Neuronal stem cell (in vitro differentiated cells): ENCODE data around the gene GRIP2.
A peak's percentile ranks its signal among the peaks of the same experiment; 100 is the strongest.

Experiments
- DNase-seq: peaks from one replicate; pipeline ENCODE4 v3.0.0-alpha.2; 2013; ENCODE audit warnings: low spot score
- H2AFZ ChIP-seq: one replicate; pipeline ENCODE4 v1.6.1; 2013; ENCODE audit warnings: mild to moderate bottlenecking, low read length, inconsistent platforms
- H2AK5ac ChIP-seq: 2 replicates; pipeline ENCODE4 v1.6.1; 2013; ENCODE audit warnings: low read depth, mild to moderate bottlenecking, inconsistent platforms, low read length, moderate library complexity, mixed read lengths
- H2BK120ac ChIP-seq: 2 replicates; pipeline ENCODE4 v1.6.1; 2013; ENCODE audit warnings: low read depth, mild to moderate bottlenecking, inconsistent platforms, low read length, moderate library complexity, mixed read lengths
- H2BK12ac ChIP-seq: one replicate; pipeline ENCODE4 v1.6.1; 2013; ENCODE audit warnings: low read length, inconsistent platforms
- H2BK15ac ChIP-seq: 2 replicates; pipeline ENCODE4 v1.6.1; 2013; ENCODE audit warnings: mild to moderate bottlenecking, low read length, inconsistent platforms, mixed read lengths
- H2BK5ac ChIP-seq: one replicate; pipeline ENCODE4 v1.6.1; 2013; ENCODE audit warnings: inconsistent platforms, mild to moderate bottlenecking, low read length, moderate library complexity
- H3K14ac ChIP-seq: one replicate; pipeline ENCODE4 v1.6.1; 2013; ENCODE audit warnings: low read length, inconsistent platforms
- H3K18ac ChIP-seq: 2 replicates; pipeline ENCODE4 v1.6.1; 2013; ENCODE audit warnings: low read length, inconsistent platforms
- H3K23ac ChIP-seq: 2 replicates; pipeline ENCODE4 v1.6.1; 2013; ENCODE audit warnings: low read depth, mild to moderate bottlenecking, mixed read lengths, low read length, inconsistent platforms; ENCODE audit not compliant: poor library complexity
- H3K27ac ChIP-seq: replicated peaks from 3 replicates; pipeline ENCODE4 v1.5.1; 2013; ENCODE audit warnings: low read length, inconsistent platforms
- H3K27me3 ChIP-seq, 3 experiments: 2 replicates each; pipeline ENCODE4 v1.6.1; 2013; ENCODE audit warnings: low read length in 3 of 3, mild to moderate bottlenecking in 2 of 3, inconsistent platforms in 1 of 3, low read depth in 1 of 3, mixed read lengths in 1 of 3, moderate library complexity in 1 of 3; ENCODE audit not compliant: control insufficient read depth in 3 of 3, insufficient read depth in 3 of 3
- H3K36me3 ChIP-seq, 2 donors: replicated peaks in 1 of 2; 2 replicates each; pipeline ENCODE4 v1.6.1; 2013; ENCODE audit warnings: low read length in 2 of 2; ENCODE audit not compliant: control insufficient read depth in 2 of 2, insufficient read depth in 2 of 2
- H3K4ac ChIP-seq: 2 replicates; pipeline ENCODE4 v1.6.1; 2013; ENCODE audit warnings: inconsistent platforms, mild to moderate bottlenecking, low read length, moderate library complexity
- H3K4me1 ChIP-seq, 2 donors: 1 replicate in 1 of 2; 2 replicates in 1 of 2; pipeline ENCODE4 v1.6.1; 2013; ENCODE audit warnings: low read length in 2 of 2, low read depth in 1 of 2; ENCODE audit not compliant: control insufficient read depth in 2 of 2, insufficient read depth in 1 of 2
- H3K4me2 ChIP-seq: one replicate; pipeline ENCODE4 v1.6.1; 2013; ENCODE audit warnings: mild to moderate bottlenecking, low read length, inconsistent platforms; ENCODE audit not compliant: insufficient read depth, poor library complexity, severe bottlenecking
- H3K4me3 ChIP-seq, 2 donors: 2 replicates each; pipeline ENCODE4 v1.5.1; 2013; ENCODE audit warnings: low read length in 2 of 2, mild to moderate bottlenecking in 2 of 2, inconsistent platforms in 1 of 2, moderate library complexity in 1 of 2
- H3K79me1 ChIP-seq: one replicate; pipeline ENCODE4 v1.6.1; 2013; ENCODE audit warnings: low read depth, mild to moderate bottlenecking, inconsistent platforms, low read length, moderate library complexity
- H3K9ac ChIP-seq: one replicate; pipeline ENCODE4 v1.6.1; 2013; ENCODE audit warnings: mild to moderate bottlenecking, low read depth, low read length, inconsistent platforms; ENCODE audit not compliant: poor library complexity
- H3K9me3 ChIP-seq, 2 donors: replicated peaks in 1 of 2; 2 replicates each; pipeline versions ENCODE3 to v1.6.1; 2013; ENCODE audit warnings: low read length in 2 of 2, mild to moderate bottlenecking in 2 of 2, inconsistent platforms in 1 of 2, low read depth in 1 of 2, mixed read lengths in 1 of 2, moderate library complexity in 1 of 2; ENCODE audit not compliant: control insufficient read depth in 2 of 2, insufficient read depth in 1 of 2
- H4K8ac ChIP-seq: one replicate; pipeline ENCODE4 v1.6.1; 2013; ENCODE audit warnings: low read depth, mild to moderate bottlenecking, inconsistent platforms, low read length, moderate library complexity
- H4K91ac ChIP-seq: one replicate; pipeline ENCODE4 v1.6.1; 2013; ENCODE audit warnings: low read length, low read depth, mild to moderate bottlenecking, inconsistent platforms; ENCODE audit not compliant: poor library complexity
- WGBS, 2 donors: extraction: QIAGEN DNeasy Blood & Tissue Kit; methylation state at CpG; one replicate each; pipeline ENCODE4 v1.1.7; 2013; ENCODE audit warnings: missing lambda C conversion rate in 2 of 2, mixed read lengths in 1 of 2; ENCODE audit not compliant: insufficient read length in 2 of 2, insufficient replicate concordance in 1 of 2; ENCODE audit errors: extremely low coverage in 2 of 2; 5-methylcytosine and 5-hydroxymethylcytosine counted together

Gene GRIP2

GRCh38 chr3:14444380-14444779 lies 95.8 kb downstream of the GRIP2 start:
- H2BK15ac ChIP-seq, result no peak overlapping the region
- H3K36me3 ChIP-seq, result peaks cover 34 to 36% of the 10 kb centered on the region in 2 donors
- no peak overlapping the region for H3K18ac ChIP-seq
- no peak overlapping the region for H2BK120ac ChIP-seq
- peaks cover 6 to 9% of the 10 kb centered on the region in 2 donors for H3K9me3 ChIP-seq
- peaks cover 14 to 18% of the 10 kb centered on the region in 2 donors for H3K4me1 ChIP-seq
- H4K91ac ChIP-seq, result no peak overlapping the region
- H3K27me3 ChIP-seq, result no peaks in the 10 kb centered on the region
- H3K4ac ChIP-seq, result no peak overlapping the region
- no peak overlapping the region for H3K4me3 ChIP-seq
- no peak overlapping the region for H3K9ac ChIP-seq
- no peak overlapping the region for H3K14ac ChIP-seq
- peaks cover 10% of the 10 kb centered on the region for H3K79me1 ChIP-seq
- H2BK5ac ChIP-seq, result no peak overlapping the region
- no peak overlapping the region for H3K4me2 ChIP-seq
- no CpG with 5 or more reads among the region's 6 CpGs for WGBS, 2 donors
- no peak overlapping the region for H4K8ac ChIP-seq
- DNase-seq, result no peak
- no peak overlapping the region for H3K27ac ChIP-seq
- H2BK12ac ChIP-seq, result no peak overlapping the region
- H2AFZ ChIP-seq, result no peak overlapping the region
- no peak overlapping the region for H2AK5ac ChIP-seq
- H3K23ac ChIP-seq, result no peak overlapping the region

GRCh38 chr3:14441920-14442300 lies 98.2 kb downstream of the GRIP2 start:
- Histone ChIP-seq H3K4me3 (no peak overlapping the region), H4K8ac (no peak overlapping the region), H3K79me1 (peaks cover 10% of the 10 kb centered on the region), H3K27ac (no peak overlapping the region), H4K91ac (no peak overlapping the region), H3K9me3 (no peaks in the 10 kb centered on the region), H2AFZ (no peak overlapping the region), H2BK15ac (no peak overlapping the region), H3K4me2 (no peak overlapping the region), H2AK5ac (no peak overlapping the region), H3K18ac (no peak overlapping the region), H3K14ac (no peak overlapping the region), H2BK12ac (no peak overlapping the region), H2BK5ac (no peak overlapping the region), H3K23ac (no peak overlapping the region), H3K27me3 (no peaks in the 10 kb centered on the region), H3K9ac (peak overlapping the region; percentile 9), H3K4ac (no peak overlapping the region), H3K36me3 (peaks cover 13 to 17% of the 10 kb centered on the region in 2 donors), H3K4me1 (peaks cover 14 to 19% of the 10 kb centered on the region in 2 donors), H2BK120ac (no peak overlapping the region)
- DNase-seq, result no peak
- no CpG with 5 or more reads among the region's 6 CpGs for WGBS, 2 donors

GRCh38 chr3:14441240-14441919 lies 98.8 kb downstream of the GRIP2 start:
- no peak overlapping the region for H2BK12ac ChIP-seq
- no peaks in the 10 kb centered on the region for H3K27me3 ChIP-seq
- no peak overlapping the region for H2AFZ ChIP-seq
- peak overlapping the region; percentile 9 for H3K9ac ChIP-seq
- no peak overlapping the region for H4K8ac ChIP-seq
- H3K4me1 ChIP-seq, result peaks cover 14 to 19% of the 10 kb centered on the region in 2 donors
- H3K9me3 ChIP-seq, result no peaks in the 10 kb centered on the region
- H3K18ac ChIP-seq, result peak overlapping the region; percentile 61
- peaks cover 8 to 12% of the 10 kb centered on the region in 2 donors for H3K36me3 ChIP-seq
- no peak overlapping the region for H3K27ac ChIP-seq
- peak overlapping the region; percentile 53 for H2AK5ac ChIP-seq
- no peak for DNase-seq
- no peak overlapping the region for H3K14ac ChIP-seq
- no peak overlapping the region for H4K91ac ChIP-seq
- no CpG with 5 or more reads among the region's 18 CpGs for WGBS, 2 donors
- peaks cover 10% of the 10 kb centered on the region for H3K79me1 ChIP-seq
- H3K23ac ChIP-seq, result no peak overlapping the region
- H2BK15ac ChIP-seq, result no peak overlapping the region
- H3K4me2 ChIP-seq, result no peak overlapping the region
- no peak overlapping the region for H2BK120ac ChIP-seq
- H3K4ac ChIP-seq, result no peak overlapping the region
- H2BK5ac ChIP-seq, result no peak overlapping the region
- H3K4me3 ChIP-seq, result peak overlapping the region in 1 of 2 donors; percentile 4

GRCh38 chr3:14440531-14441239 lies 99.5 kb downstream of the GRIP2 start:
- H2BK12ac ChIP-seq, result no peak overlapping the region
- H2AK5ac ChIP-seq, result peak overlapping the region; percentile 53
- H3K14ac ChIP-seq, result no peak overlapping the region
- no peak overlapping the region for H2BK5ac ChIP-seq
- no peaks in the 10 kb centered on the region for H3K9me3 ChIP-seq
- H3K27ac ChIP-seq, result no peak overlapping the region
- H4K91ac ChIP-seq, result no peak overlapping the region
- no peak overlapping the region for H2BK120ac ChIP-seq
- H3K4ac ChIP-seq, result no peak overlapping the region
- no peak overlapping the region for H4K8ac ChIP-seq
- H3K4me2 ChIP-seq, result peak overlapping the region; percentile 41
- peak overlapping the region; percentile 76 for H3K9ac ChIP-seq
- DNase-seq, result peak; percentile 74
- H3K18ac ChIP-seq, result peak overlapping the region; percentile 75
- WGBS, 2 donors, result no CpG with 5 or more reads among the region's 11 CpGs
- peak overlapping the region; percentile 70 for H2BK15ac ChIP-seq
- H3K4me1 ChIP-seq, result peaks cover 16 to 19% of the 10 kb centered on the region in 2 donors
- H3K27me3 ChIP-seq, result no peaks in the 10 kb centered on the region
- peaks cover 1 to 5% of the 10 kb centered on the region in 2 donors for H3K36me3 ChIP-seq
- H3K23ac ChIP-seq, result no peak overlapping the region
- peaks cover 10% of the 10 kb centered on the region for H3K79me1 ChIP-seq
- H2AFZ ChIP-seq, result no peak overlapping the region
- no peak overlapping the region for H3K4me3 ChIP-seq
